A549 (cell line): ENCODE measurements around the gene PAN3. TPM values are rescaled to one million over a fixed set of nuclear protein-coding genes. Genes with fewer than 3 reads are reported as not detected.

Source experiments
- ATAC-seq, 2 experiments: fragments of 200-7000 bp in 1 of 2; fragments of >200 bp in 1 of 2; cut with Nextera tagmentation in 1 of 2; cut with Tn5 transposase in 1 of 2; 3 replicates each; pipeline versions ENCODE4 v1.8.0 to v1.9.1; 2018 to 2020; ENCODE audit warnings: mild to moderate bottlenecking in 1 of 2, moderate library complexity in 1 of 2
- CTCF ChIA-PET: fragments of 300-600 bp; sonication (Branson Sonifier 250); formaldehyde crosslinking; extraction: SDS; loops from one replicate; lab custom pipeline; 2021; ENCODE audit warnings: antibody characterized with exemption, inconsistent platforms; lab: Yijun Ruan, JAX
- POLR2A ChIA-PET: fragments of 350-600 bp; formaldehyde crosslinking; extraction: SDS; loops from one replicate; lab custom pipeline; 2021; ENCODE audit warnings: antibody characterized with exemption, inconsistent platforms; lab: Yijun Ruan, JAX
- DNase-seq, 2 experiments: peaks; one replicate each; pipeline versions ENCODE4 v3.0.0 to v3.0.0-alpha.2; 2011 to 2016; ENCODE audit warnings: low read depth in 1 of 2, low spot score in 1 of 2
- FAIRE-seq: peaks from 2 replicates; lab custom pipeline; 2011; peaks lifted over from hg19 to GRCh38; lab: Jason Lieb, UNC
- H3K27ac ChIP-seq, 2 experiments: fragments of >200 bp; sonication (Bioruptor Twin); formaldehyde crosslinking; 3 replicates each; pipeline ENCODE4 v1.5.1; 2016 to 2017
- H3K4me1 ChIP-seq: fragments of >200 bp; sonication (Bioruptor Twin); formaldehyde crosslinking; 3 replicates; pipeline ENCODE4 v1.6.1; 2016
- H3K4me2 ChIP-seq: fragments of >200 bp; sonication (Bioruptor Twin); formaldehyde crosslinking; 3 replicates; pipeline ENCODE4 v1.6.1; 2016
- H3K4me3 ChIP-seq: fragments of >200 bp; sonication (Bioruptor Twin); formaldehyde crosslinking; 3 replicates; pipeline ENCODE4 v1.5.1; 2016
- H3K9me3 ChIP-seq: fragments of >200 bp; sonication (Bioruptor Twin); formaldehyde crosslinking; 3 replicates; pipeline ENCODE4 v1.6.1; 2016
- BCL3 ChIP-seq: fragments of >200 bp; sonication (Bioruptor Twin); formaldehyde crosslinking; IDR thresholded peaks from 3 replicates; pipeline ENCODE4 v1.6.1; 2016
- CBX2 ChIP-seq: fragments of 200-600 bp; sonication (generic); IDR thresholded peaks from 2 replicates; pipeline ENCODE4 v1.6.1; 2016; ENCODE audit warnings: low read depth, mild to moderate bottlenecking, borderline replicate concordance
- CBX8 ChIP-seq: fragments of 200-600 bp; sonication (generic); IDR thresholded peaks from 2 replicates; pipeline ENCODE4 v1.6.1; 2016
- CHD4 ChIP-seq: fragments of 200-600 bp; sonication (generic); IDR thresholded peaks from 2 replicates; pipeline ENCODE4 v1.6.1; 2016; ENCODE audit warnings: antibody characterized with exemption, mild to moderate bottlenecking, borderline replicate concordance
- EHF ChIP-seq: fragments of 250-450 bp; sonication (Bioruptor Pico); IDR thresholded peaks from 2 replicates; pipeline ENCODE4 v1.5.0; 2020; ENCODE audit warnings: mild to moderate bottlenecking
- FOSL2 ChIP-seq, 2 experiments: fragments of 450-650 bp in 1 of 2; fragments of >200 bp in 1 of 2; sonication (Bioruptor Twin) in 1 of 2; formaldehyde crosslinking; IDR thresholded peaks; 2 replicates each; pipeline versions ENCODE4 v1.5.0 to v1.6.1; 2016 to 2020; ENCODE audit warnings: mild to moderate bottlenecking in 1 of 2, moderate library complexity in 1 of 2
- HEYL ChIP-seq: fragments of 250-450 bp; sonication (Bioruptor Pico); IDR thresholded peaks from 2 replicates; pipeline ENCODE4 v1.8.0; 2021; ENCODE audit warnings: mild to moderate bottlenecking, moderate library complexity
- HOXB13 ChIP-seq: fragments of 250-450 bp; sonication (Bioruptor Pico); IDR thresholded peaks from 2 replicates; pipeline ENCODE4 v1.5.0; 2020; ENCODE audit warnings: low read depth, mild to moderate bottlenecking, moderate library complexity
- HOXB5 ChIP-seq: fragments of 250-450 bp; sonication (Bioruptor Pico); IDR thresholded peaks from 2 replicates; pipeline ENCODE4 v1.5.0; 2020; ENCODE audit warnings: mild to moderate bottlenecking, moderate library complexity
- JUN ChIP-seq, 2 experiments: fragments of >200 bp; sonication (Bioruptor Twin); formaldehyde crosslinking; IDR thresholded peaks; 2 replicates in 1 of 2; 3 replicates in 1 of 2; pipeline ENCODE4 v1.6.1; 2016 to 2017
- JUNB ChIP-seq: fragments of >200 bp; sonication (Bioruptor Twin); formaldehyde crosslinking; IDR thresholded peaks from 2 replicates; pipeline ENCODE4 v1.6.1; 2016
- MAZ ChIP-seq: fragments of 150-350 bp; IDR thresholded peaks from 2 replicates; pipeline ENCODE4 v1.6.1; 2014; ENCODE audit warnings: antibody characterized with exemption, low read depth, low read length, borderline replicate concordance
- MYC ChIP-seq: IDR thresholded peaks from 2 replicates; pipeline ENCODE4 v1.6.1; 2012; ENCODE audit warnings: mild to moderate bottlenecking, inconsistent platforms, low read length, improper control_type of control experiment, borderline replicate concordance
- NR3C1 ChIP-seq: fragments of >200 bp; sonication (Bioruptor Twin); formaldehyde crosslinking; IDR thresholded peaks from 3 replicates; pipeline ENCODE4 v1.6.1; 2017
- PBX3 ChIP-seq: IDR thresholded peaks from 2 replicates; pipeline ENCODE4 v1.6.1; 2012
- POLR2AphosphoS2 ChIP-seq: conservative IDR thresholded peaks from 2 replicates; pipeline ENCODE4 v1.6.1; 2012; ENCODE audit warnings: low read length, improper control_type of control experiment, inconsistent platforms
- RAD21 ChIP-seq, 2 experiments: fragments of >200 bp in 1 of 2; sonication (Bioruptor Twin) in 1 of 2; formaldehyde crosslinking in 1 of 2; IDR thresholded peaks in 1 of 2; conservative IDR thresholded peaks in 1 of 2; 2 replicates in 1 of 2; 3 replicates in 1 of 2; pipeline ENCODE4 v1.6.1; 2012 to 2018; ENCODE audit warnings: inconsistent platforms in 1 of 2
- SREBF2 ChIP-seq: fragments of 450-650 bp; IDR thresholded peaks from 2 replicates; pipeline ENCODE4 v1.6.1; 2014; ENCODE audit warnings: mild to moderate bottlenecking, moderate library complexity
- TFCP2L1 ChIP-seq: fragments of 250-450 bp; sonication (Bioruptor Pico); IDR thresholded peaks from 2 replicates; pipeline ENCODE4 v1.5.0; 2021; ENCODE audit warnings: mild to moderate bottlenecking
- ZFP36 ChIP-seq: fragments of 450-650 bp; IDR thresholded peaks from 2 replicates; pipeline ENCODE4 v1.6.1; 2014; ENCODE audit warnings: borderline replicate concordance; ENCODE audit not compliant: partially characterized antibody
- ZSCAN20 ChIP-seq: fragments of 250-450 bp; sonication (Bioruptor Pico); IDR thresholded peaks from 2 replicates; pipeline ENCODE4 v1.8.0; 2022; ENCODE audit warnings: mild to moderate bottlenecking, moderate library complexity
- WGBS: methylation state at CpG from one replicate; pipeline ENCODE4 v1.1.6; 2017; ENCODE audit errors: missing lambda C conversion rate; 5-methylcytosine and 5-hydroxymethylcytosine counted together
- polyA plus RNA-seq, 4 experiments: library from polyadenylated mRNA; depleted of rRNA in 3 of 4; stranded (reverse); fragments of >200 nt; fragmentation: RNase III in 1 of 4; extraction: RNeasy Plus Mini Kit Qiagen cat#74134 plus additional on column Dnase treatment in 1 of 4; gene quantifications; 2 replicates in 3 of 4; 3 replicates in 1 of 4; pipeline ENCODE4 v1.2.3, GENCODE V29; 2011 to 2017
- TF ChIP-seq, protein P1 (sequence below): fragments of 250-450 bp; sonication (Bioruptor Pico); IDR thresholded peaks from 2 replicates; pipeline ENCODE4 v1.5.0; 2021; ENCODE audit warnings: mild to moderate bottlenecking, moderate library complexity, borderline replicate concordance
- TF ChIP-seq, protein P2 (sequence below): IDR thresholded peaks from 2 replicates; pipeline ENCODE4 v1.6.1; 2012; ENCODE audit warnings: low read depth, borderline replicate concordance
- TF ChIP-seq, protein P3 (sequence below): fragments of >200 bp; sonication (Bioruptor Twin); formaldehyde crosslinking; IDR thresholded peaks from 2 replicates; pipeline ENCODE4 v1.6.1; 2016

PAN3 gene
- polyA plus RNA-seq, 2 of the 4 experiments (the other 2 are of a cell fraction) = 6.2 to 13.9 TPM

DNA sequence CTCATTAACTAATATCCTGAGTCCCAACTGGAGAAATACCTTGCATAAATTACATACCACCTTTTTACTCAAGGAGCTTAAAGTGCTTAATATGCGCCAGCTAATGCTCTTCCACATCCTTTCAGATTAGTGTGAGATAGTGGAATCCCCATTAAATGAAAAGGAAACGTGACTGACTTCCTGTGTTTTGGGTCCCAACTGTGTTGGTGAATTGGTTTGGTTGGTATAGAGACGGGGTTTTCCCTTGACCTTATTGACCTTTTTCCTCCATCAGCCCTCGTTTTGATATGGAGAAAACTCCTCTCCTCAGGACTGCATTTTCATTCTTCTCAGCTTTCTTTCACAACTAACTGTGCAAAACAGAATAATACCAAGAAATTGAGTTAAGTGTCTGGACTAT lies 163.5 kb downstream of the PAN3 start:
- POLR2A ChIA-PET = no interaction called here
- H3K27ac ChIP-seq = no peak overlapping the region
- CTCF ChIA-PET = no interaction called here
- TF ChIP-seq HOXB13 (CRISPR knock-in tag) = no peak
- TF ChIP-seq ZSCAN20 = no peak
- no peak for TF ChIP-seq NR3C1
- no peak for TF ChIP-seq HOXB5 (CRISPR knock-in tag)
- no peak for TF ChIP-seq SREBF2
- no peak for TF ChIP-seq JUN (IDR thresholded peaks at IDR 0.05)
- TF ChIP-seq EHF (CRISPR knock-in tag) = no peak
- no peak for TF ChIP-seq PBX3
- TF ChIP-seq CHD4 = no peak
- TF ChIP-seq, protein P1, sequence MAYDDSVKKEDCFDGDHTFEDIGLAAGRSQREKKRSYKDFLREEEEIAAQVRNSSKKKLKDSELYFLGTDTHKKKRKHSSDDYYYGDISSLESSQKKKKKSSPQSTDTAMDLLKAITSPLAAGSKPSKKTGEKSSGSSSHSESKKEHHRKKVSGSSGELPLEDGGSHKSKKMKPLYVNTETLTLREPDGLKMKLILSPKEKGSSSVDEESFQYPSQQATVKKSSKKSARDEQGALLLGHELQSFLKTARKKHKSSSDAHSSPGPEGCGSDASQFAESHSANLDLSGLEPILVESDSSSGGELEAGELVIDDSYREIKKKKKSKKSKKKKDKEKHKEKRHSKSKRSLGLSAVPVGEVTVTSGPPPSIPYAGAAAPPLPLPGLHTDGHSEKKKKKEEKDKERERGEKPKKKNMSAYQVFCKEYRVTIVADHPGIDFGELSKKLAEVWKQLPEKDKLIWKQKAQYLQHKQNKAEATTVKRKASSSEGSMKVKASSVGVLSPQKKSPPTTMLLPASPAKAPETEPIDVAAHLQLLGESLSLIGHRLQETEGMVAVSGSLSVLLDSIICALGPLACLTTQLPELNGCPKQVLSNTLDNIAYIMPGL = no peak
- no peak for TF ChIP-seq ZFP36
- no peak for TF ChIP-seq CBX2
- no peak for TF ChIP-seq FOSL2 (IDR thresholded peaks at IDR 0.05)
- no peak for TF ChIP-seq FOSL2 (CRISPR knock-in tag; IDR thresholded peaks at IDR 0.05)
- no peak overlapping the region for H3K4me2 ChIP-seq
- FAIRE-seq = no peak
- H3K9me3 ChIP-seq = no peaks in the 10 kb centered on the region
- DNase-seq = no peak
- 59% methylated on average over 4 of the region's 4 CpGs for WGBS
- ATAC-seq = no peak
- H3K4me3 ChIP-seq = no peak overlapping the region
- no peaks in the 10 kb centered on the region for H3K4me1 ChIP-seq

DNA sequence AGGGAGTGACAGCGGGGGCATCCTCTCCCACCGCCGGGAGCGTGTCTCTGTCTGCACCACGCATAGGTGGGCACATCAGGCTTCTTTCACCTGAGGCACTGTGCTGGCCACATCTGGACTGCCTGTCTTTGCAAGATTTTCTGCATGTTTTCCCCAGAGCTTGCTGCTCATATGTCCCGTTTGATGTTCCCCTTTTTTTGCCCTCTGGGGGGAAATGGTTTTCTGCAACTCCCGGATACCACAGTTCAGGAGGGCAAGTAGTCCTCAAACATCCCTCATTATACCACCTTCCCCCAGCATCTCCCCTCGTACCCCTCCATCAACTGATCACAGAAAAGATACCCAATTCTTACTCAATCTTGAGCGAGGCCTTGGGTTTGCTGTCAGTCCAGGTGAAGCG lies 168.0 kb downstream of the PAN3 start:
- no peaks in the 10 kb centered on the region for H3K4me1 ChIP-seq
- 58% methylated on average over 10 of the region's 10 CpGs for WGBS
- no peak overlapping the region for H3K27ac ChIP-seq
- ChIA-PET POLR2A (no interaction called here), CTCF (no interaction called here)
- no peak overlapping the region for H3K4me2 ChIP-seq
- DNase-seq (no peak), FAIRE-seq (no peak), ATAC-seq (no peak)
- H3K9me3 ChIP-seq = no peaks in the 10 kb centered on the region
- TF ChIP-seq, protein P2, sequence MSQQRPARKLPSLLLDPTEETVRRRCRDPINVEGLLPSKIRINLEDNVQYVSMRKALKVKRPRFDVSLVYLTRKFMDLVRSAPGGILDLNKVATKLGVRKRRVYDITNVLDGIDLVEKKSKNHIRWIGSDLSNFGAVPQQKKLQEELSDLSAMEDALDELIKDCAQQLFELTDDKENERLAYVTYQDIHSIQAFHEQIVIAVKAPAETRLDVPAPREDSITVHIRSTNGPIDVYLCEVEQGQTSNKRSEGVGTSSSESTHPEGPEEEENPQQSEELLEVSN = no peak
- TF ChIP-seq ZSCAN20 = no peak
- no peak for TF ChIP-seq PBX3
- no peak for TF ChIP-seq JUNB
- no peak for TF ChIP-seq MYC
- no peak for TF ChIP-seq POLR2AphosphoS2
- TF ChIP-seq, protein P3, sequence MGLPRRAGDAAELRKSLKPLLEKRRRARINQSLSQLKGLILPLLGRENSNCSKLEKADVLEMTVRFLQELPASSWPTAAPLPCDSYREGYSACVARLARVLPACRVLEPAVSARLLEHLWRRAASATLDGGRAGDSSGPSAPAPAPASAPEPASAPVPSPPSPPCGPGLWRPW = no peak
- TF ChIP-seq RAD21 (conservative IDR thresholded peaks at IDR 0.05 in 1 of 2, IDR thresholded peaks at IDR 0.05 in 1 of 2) = no peak
- TF ChIP-seq HEYL (CRISPR knock-in tag) = no peak
- TF ChIP-seq, protein P1 = no peak
- TF ChIP-seq MAZ = no peak
- no peak for TF ChIP-seq CBX8
- no peak for TF ChIP-seq NR3C1
- TF ChIP-seq BCL3 = no peak
- TF ChIP-seq TFCP2L1 (CRISPR knock-in tag) = no peak
- no peak for TF ChIP-seq CBX2
- no peak for TF ChIP-seq HOXB13 (CRISPR knock-in tag)
- H3K4me3 ChIP-seq = no peak overlapping the region
